Stomach (tissue), 9 donors: ENCODE measurements around the gene PPP1R12B. TPM values are rescaled to one million over a fixed set of nuclear protein-coding genes. Genes with fewer than 3 reads are reported as not detected.
"Not testable (repeated sequence)": the region's sequence is repeated elsewhere in the genome, so short reads cannot be mapped to it uniquely, and the experiment has no call there.

Source experiments
- DNase-seq, 2 donors: peaks; one replicate each; pipeline versions ENCODE4 v3.0.0 to v3.0.0-alpha.2; 2013 to 2019
- H3K27ac ChIP-seq, 5 donors: fragments of 200-600 bp in 4 of 5; sonication (generic) in 4 of 5; one replicate each; pipeline ENCODE4 v1.5.1; 2013 to 2019; ENCODE audit warnings: mild to moderate bottlenecking in 1 of 5, moderate library complexity in 1 of 5
- H3K27me3 ChIP-seq, 3 donors: fragments of 200-600 bp; sonication (generic); one replicate each; pipeline ENCODE4 v1.5.1; 2017 to 2019; ENCODE audit warnings: mixed run types in 1 of 3
- H3K36me3 ChIP-seq, 4 donors: fragments of 200-600 bp; sonication (generic); 1 replicate in 3 of 4; 2 replicates in 1 of 4; pipeline ENCODE4 v1.5.1; 2016 to 2019
- H3K4me1 ChIP-seq, 4 donors: fragments of 200-600 bp; sonication (generic); one replicate each; pipeline ENCODE4 v1.5.1; 2016 to 2019
- H3K4me3 ChIP-seq, 4 donors: fragments of 200-600 bp; sonication (generic) in 3 of 4; one replicate each; pipeline ENCODE4 v1.5.1; 2016 to 2019; ENCODE audit warnings: mild to moderate bottlenecking in 1 of 4
- H3K9me3 ChIP-seq, 4 donors: fragments of 200-600 bp; sonication (generic); one replicate each; pipeline ENCODE4 v1.5.1; 2016 to 2019
- EP300 ChIP-seq: sonication (generic); formaldehyde crosslinking; IDR thresholded peaks from one replicate; pipeline ENCODE4 v1.6.1; 2017; ENCODE audit warnings: antibody characterized with exemption
- POLR2A ChIP-seq, 4 donors: fragments of 450-650 bp; IDR thresholded peaks; one replicate each; pipeline ENCODE4 v1.6.1; 2016; ENCODE audit warnings: antibody characterized with exemption in 4 of 4, control low read depth in 2 of 4, mild to moderate bottlenecking in 1 of 4, moderate library complexity in 1 of 4
- POLR2AphosphoS5 ChIP-seq, 3 donors: sonication (generic); formaldehyde crosslinking; IDR thresholded peaks; one replicate each; pipeline ENCODE4 v1.6.1; 2016; ENCODE audit warnings: antibody characterized with exemption in 3 of 3
- WGBS, 5 donors: extraction: QIAGEN DNeasy Blood & Tissue Kit in 3 of 5; methylation state at CpG; one replicate each; pipeline versions ENCODE4 v1.1.5 to v1.1.7; 2013 to 2018; 5-methylcytosine and 5-hydroxymethylcytosine counted together
- intact Hi-C: fragments of 100-400 bp; cut with DNase I; formaldehyde crosslinking; loops from one replicate; pipeline ENCODE4 v1.15.1; 2023; ENCODE audit warnings: low total_unique reads
- polyA plus RNA-seq, 3 donors: library from polyadenylated mRNA; stranded (reverse); fragments of 200-250 nt; gene quantifications; one replicate each; pipeline ENCODE4 v1.2.3, GENCODE V29; 2013
- total RNA-seq, 5 donors: library from RNA; depleted of rRNA; stranded (reverse); fragments of >200 nt; gene quantifications; one replicate each; pipeline versions ENCODE4 v1.1.0 to v1.2.3, GENCODE V29; 2014 to 2016
- TF ChIP-seq, protein P1 (sequence below), 7 experiments: fragments of 450-650 bp in 4 of 7; fragments of 200-600 bp in 3 of 7; sonication (generic) in 3 of 7; IDR thresholded peaks; one replicate each; pipeline ENCODE4 v1.5.1; 2016 to 2019; ENCODE audit warnings: antibody characterized with exemption in 7 of 7, control low read depth in 2 of 7, mild to moderate bottlenecking in 1 of 7
- donor health status: healthy with polysubstance abuse.
- donor health status: Bipolar disorder and iron deficiency.
- donor health status: healthy.

Gene PPP1R12B
- total and polyA plus RNA-seq, 8 donors, result 9.7 to 352 (median 96.0) TPM

DNA sequence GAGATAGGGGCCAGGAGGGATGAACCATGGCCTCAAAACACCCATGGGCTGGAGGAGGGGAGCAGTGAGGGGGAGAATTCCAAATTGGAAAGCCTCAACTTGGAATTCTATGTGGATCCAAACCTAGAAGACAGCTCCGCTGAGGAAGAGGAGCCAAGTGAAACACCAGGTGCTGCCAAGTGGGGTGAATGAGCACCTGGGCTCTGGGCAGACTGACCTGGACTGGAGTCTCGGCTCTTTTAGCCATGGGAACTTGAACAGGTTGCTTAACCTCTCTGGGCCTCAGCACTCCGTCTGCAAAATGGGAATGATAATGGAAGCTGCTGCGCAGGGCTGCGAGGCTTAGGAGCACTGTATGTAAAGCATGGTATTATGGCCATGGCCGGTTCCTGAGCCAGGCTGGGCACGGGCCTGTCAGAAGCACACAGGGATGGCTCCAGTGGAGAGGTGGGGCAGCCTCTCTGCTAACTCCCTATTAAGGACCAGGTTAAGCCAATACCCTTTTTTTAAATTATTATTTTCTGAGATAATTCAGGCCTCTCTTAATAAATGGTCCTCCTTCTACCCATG is 280.2 kb downstream of the PPP1R12B start:
- Histone ChIP-seq H3K4me3 (no peak overlapping the region), H3K36me3 (no peaks in the 10 kb centered on the region), H3K9me3 (no peaks in the 10 kb centered on the region), H3K27me3 (peaks cover 0 to 77% (median 0%) of the 10 kb centered on the region in 3 donors), H3K4me1 (peaks cover 0 to 17% (median 6%) of the 10 kb centered on the region in 4 donors), H3K27ac (no peak overlapping the region)
- intact Hi-C loops, result no loop called here
- 84 to 89% (median 85%) methylated on average over 6 to 7 of the region's 7 CpGs for WGBS, 5 donors
- TF ChIP-seq, protein P1, sequence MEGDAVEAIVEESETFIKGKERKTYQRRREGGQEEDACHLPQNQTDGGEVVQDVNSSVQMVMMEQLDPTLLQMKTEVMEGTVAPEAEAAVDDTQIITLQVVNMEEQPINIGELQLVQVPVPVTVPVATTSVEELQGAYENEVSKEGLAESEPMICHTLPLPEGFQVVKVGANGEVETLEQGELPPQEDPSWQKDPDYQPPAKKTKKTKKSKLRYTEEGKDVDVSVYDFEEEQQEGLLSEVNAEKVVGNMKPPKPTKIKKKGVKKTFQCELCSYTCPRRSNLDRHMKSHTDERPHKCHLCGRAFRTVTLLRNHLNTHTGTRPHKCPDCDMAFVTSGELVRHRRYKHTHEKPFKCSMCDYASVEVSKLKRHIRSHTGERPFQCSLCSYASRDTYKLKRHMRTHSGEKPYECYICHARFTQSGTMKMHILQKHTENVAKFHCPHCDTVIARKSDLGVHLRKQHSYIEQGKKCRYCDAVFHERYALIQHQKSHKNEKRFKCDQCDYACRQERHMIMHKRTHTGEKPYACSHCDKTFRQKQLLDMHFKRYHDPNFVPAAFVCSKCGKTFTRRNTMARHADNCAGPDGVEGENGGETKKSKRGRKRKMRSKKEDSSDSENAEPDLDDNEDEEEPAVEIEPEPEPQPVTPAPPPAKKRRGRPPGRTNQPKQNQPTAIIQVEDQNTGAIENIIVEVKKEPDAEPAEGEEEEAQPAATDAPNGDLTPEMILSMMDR (IDR thresholded peaks at IDR 0.05), result no peak
- TF ChIP-seq EP300 (no peak), POLR2AphosphoS5 (IDR thresholded peaks at IDR 0.05) (no peak), POLR2A (IDR thresholded peaks at IDR 0.05) (no peak)
- DNase-seq, result no peak

DNA sequence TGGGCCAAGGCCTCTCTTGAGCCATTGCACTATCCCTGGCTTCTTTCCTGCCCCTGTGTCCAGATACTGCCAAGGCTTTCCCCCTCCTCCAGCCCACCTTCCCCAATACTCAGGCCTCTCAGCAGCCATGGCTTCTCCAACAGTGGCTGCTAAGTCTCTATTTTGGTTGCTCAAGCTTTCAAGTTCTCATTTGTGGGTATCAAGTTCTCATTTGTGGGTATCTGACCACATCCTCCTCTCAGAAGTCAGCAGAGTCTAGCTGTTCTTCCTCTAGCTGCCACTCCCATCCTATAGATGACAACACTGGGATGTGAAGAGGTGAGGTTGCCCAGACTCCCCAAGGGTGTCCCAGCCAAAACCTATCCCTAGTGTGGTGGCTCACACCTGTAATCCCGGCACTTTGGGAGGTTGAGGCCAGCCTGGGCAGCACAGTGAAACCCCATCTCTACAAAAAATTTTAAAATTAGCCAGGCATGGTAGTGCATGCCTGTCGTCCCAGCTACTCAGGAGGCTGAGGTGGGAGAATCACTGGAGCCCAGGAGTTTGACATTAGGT is 280.8 kb downstream of the PPP1R12B start:
- 60 to 86% (median 74%) methylated on average over 2 of the region's 2 CpGs for WGBS, 5 donors
- H3K4me3 ChIP-seq, H3K27ac ChIP-seq, H3K9me3 ChIP-seq, intact Hi-C loops, H3K36me3 ChIP-seq: not testable (repeated sequence)
- H3K27me3 ChIP-seq, result peaks cover 0 to 83% (median 0%) of the 10 kb centered on the region in 3 donors
- DNase-seq, result peak in 1 of 2 donors; percentile 33
- H3K4me1 ChIP-seq, result peaks cover 0 to 17% (median 6%) of the 10 kb centered on the region in 4 donors

DNA sequence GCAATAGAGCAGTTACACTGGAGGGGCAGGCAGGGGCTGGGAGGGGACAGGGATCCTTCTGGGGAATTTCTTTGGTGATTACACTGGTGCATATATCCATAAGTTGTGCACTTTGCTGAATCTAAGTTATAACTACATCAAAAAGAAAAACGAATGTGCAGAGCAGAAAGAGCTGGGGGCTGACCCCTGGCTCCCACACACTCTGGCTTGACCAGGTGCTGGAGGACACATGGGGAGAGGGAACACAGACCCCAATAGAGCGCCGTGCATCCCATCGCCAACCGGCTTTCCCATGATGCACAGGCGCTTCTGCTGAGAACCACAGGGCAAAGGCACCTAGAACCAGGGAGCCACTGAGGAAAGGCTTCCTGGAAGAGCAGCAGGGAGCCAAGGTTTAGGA is 281.6 kb downstream of the PPP1R12B start:
- H3K4me3 ChIP-seq, intact Hi-C loops, H3K27ac ChIP-seq, H3K9me3 ChIP-seq, DNase-seq, H3K36me3 ChIP-seq: not testable (repeated sequence)
- H3K27me3 ChIP-seq, result peaks cover 0 to 86% (median 0%) of the 10 kb centered on the region in 3 donors
- peaks cover 0 to 17% (median 6%) of the 10 kb centered on the region in 4 donors for H3K4me1 ChIP-seq
- 82 to 92% (median 85%) methylated on average over 6 of the region's 6 CpGs for WGBS, 5 donors

DNA sequence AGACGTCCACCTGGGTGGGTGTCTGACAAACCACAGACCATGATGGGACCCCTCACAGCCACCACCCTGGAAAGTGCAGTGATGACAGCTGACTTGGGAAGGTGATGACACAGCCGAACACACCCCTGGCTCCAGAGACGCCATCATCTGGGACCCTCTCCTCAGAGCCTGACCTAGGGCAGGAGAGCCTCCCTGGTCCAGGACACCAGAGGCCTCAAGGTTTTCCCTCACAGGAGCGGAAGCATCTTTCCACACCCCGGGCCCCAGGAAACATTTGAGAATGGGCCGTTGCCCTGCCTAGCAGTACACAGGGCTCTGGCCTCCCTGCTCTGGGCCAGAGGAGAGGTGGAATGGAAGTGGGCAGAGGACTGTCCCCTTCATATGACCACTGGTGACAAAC is 282.0 kb downstream of the PPP1R12B start:
- DNase-seq, result no peak
- H3K27ac ChIP-seq, result no peak overlapping the region
- intact Hi-C loops, result no loop called here
- no peak overlapping the region for H3K4me3 ChIP-seq
- H3K36me3 ChIP-seq, result no peaks in the 10 kb centered on the region
- WGBS, 5 donors, result 82 to 87% (median 84%) methylated on average over 5 to 6 of the region's 6 CpGs
- peaks cover 0 to 87% (median 0%) of the 10 kb centered on the region in 3 donors for H3K27me3 ChIP-seq
- H3K4me1 ChIP-seq, result peaks cover 0 to 13% (median 3%) of the 10 kb centered on the region in 4 donors
- TF ChIP-seq, protein P1 (IDR thresholded peaks at IDR 0.05), result no peak
- TF ChIP-seq POLR2AphosphoS5 (IDR thresholded peaks at IDR 0.05) (no peak), EP300 (no peak), POLR2A (IDR thresholded peaks at IDR 0.05) (no peak)
- no peaks in the 10 kb centered on the region for H3K9me3 ChIP-seq

DNA sequence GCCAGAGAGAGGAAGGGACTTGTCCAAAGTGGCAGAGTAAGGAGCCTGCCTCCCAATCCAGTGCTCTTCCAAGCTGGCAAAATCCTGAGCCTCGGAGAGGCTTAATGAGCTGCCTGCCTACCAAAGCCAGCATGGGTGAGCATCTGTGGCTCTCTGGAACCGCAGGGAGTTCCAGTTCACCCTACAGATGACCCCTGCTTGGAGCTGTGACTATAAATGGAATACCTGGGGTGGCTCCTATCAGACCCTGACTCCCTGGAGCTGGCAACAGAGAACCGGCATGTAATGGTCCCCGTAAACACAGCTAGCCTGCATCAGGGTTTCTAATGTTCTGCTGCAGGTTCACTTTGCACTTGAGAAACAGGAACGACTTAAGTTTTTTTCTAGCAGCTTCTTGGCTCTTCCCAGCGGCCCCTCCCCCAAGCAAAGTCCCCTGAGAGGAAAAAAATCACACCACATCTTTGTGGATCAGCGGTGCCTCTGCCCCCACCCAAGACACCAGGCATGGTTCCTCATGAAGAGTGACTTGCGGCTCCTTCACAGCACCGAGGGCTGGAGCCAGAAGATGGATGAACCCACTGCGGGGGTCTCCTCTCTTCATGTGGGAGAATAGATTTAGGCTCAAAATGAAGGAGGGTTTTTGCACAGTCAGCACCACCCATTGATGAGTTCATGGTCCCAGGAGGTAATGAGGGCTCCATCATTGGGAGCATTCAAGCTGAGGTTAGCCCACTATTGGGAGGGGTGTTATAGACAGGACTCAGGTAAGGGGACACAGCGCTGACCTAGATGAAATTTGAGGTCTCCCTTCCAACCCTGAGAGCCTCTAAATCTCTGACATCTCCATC is 282.8 kb downstream of the PPP1R12B start:
- Histone ChIP-seq H3K4me3 (no peak overlapping the region), H3K27ac (no peak overlapping the region), H3K27me3 (peaks cover 0 to 90% (median 0%) of the 10 kb centered on the region in 3 donors), H3K4me1 (peaks cover 0 to 9% (median 0%) of the 10 kb centered on the region in 4 donors), H3K36me3 (no peaks in the 10 kb centered on the region), H3K9me3 (no peaks in the 10 kb centered on the region)
- TF ChIP-seq POLR2A (IDR thresholded peaks at IDR 0.05) (no peak), POLR2AphosphoS5 (IDR thresholded peaks at IDR 0.05) (no peak), EP300 (no peak)
- TF ChIP-seq, protein P1 (IDR thresholded peaks at IDR 0.05), result no peak
- DNase-seq, result no peak
- intact Hi-C loops, result no loop called here
- WGBS, 5 donors, result 65 to 73% (median 71%) methylated on average over 10 to 11 of the region's 11 CpGs
